A673 (cell line): ENCODE results near the gene CDK5R2. TPM values are rescaled to one million over a fixed set of nuclear protein-coding genes. Genes with fewer than 3 reads are reported as not detected.

ENCODE experiments used
- BruUV-seq: library from RNA; stranded (reverse); fragments of 400-500 nt; replicated peaks from 2 replicates; lab custom pipeline; 2021; lab: Mats Ljungman, UMichigan
- CTCF ChIA-PET: fragments of 300-600 bp; sonication (Branson Sonifier 250); formaldehyde crosslinking; loops from one replicate; lab custom pipeline; 2022; ENCODE audit warnings: antibody characterized with exemption; lab: Charles Lee
- POLR2A ChIA-PET: fragments of 300-600 bp; sonication (Branson Sonifier 250); formaldehyde crosslinking; loops from one replicate; lab custom pipeline; 2022; ENCODE audit warnings: antibody characterized with exemption; ENCODE audit not compliant: low non-redundant PET; lab: Charles Lee
- DNase-seq: peaks from one replicate; pipeline ENCODE4 v3.0.0-alpha.2; 2015; ENCODE audit warnings: low spot score
- H3K27ac ChIP-seq: fragments of 200-600 bp; sonication (generic); 2 replicates; pipeline ENCODE4 v1.5.1; 2016; ENCODE audit warnings: mixed run types, low read depth, mild to moderate bottlenecking, mixed read lengths, antibody characterized with exemption, low read length; ENCODE audit not compliant: poor library complexity, severe bottlenecking
- H3K27me3 ChIP-seq: fragments of 200-600 bp; sonication (generic); replicated peaks from 2 replicates; pipeline ENCODE4 v1.6.1; 2017; ENCODE audit warnings: mixed run types, low read depth, mild to moderate bottlenecking, mixed read lengths, antibody characterized with exemption, low read length; ENCODE audit not compliant: insufficient read depth, poor library complexity
- H3K36me3 ChIP-seq: fragments of 200-600 bp; sonication (generic); 2 replicates; pipeline ENCODE4 v1.6.1; 2016; ENCODE audit warnings: mixed run types, mild to moderate bottlenecking, mixed read lengths, antibody characterized with exemption, low read length; ENCODE audit not compliant: insufficient read depth, poor library complexity, severe bottlenecking
- H3K4me1 ChIP-seq: fragments of 200-600 bp; sonication (generic); 2 replicates; pipeline ENCODE4 v1.6.1; 2017; ENCODE audit warnings: mixed run types, mild to moderate bottlenecking, mixed read lengths, antibody characterized with exemption, low read length; ENCODE audit not compliant: insufficient read depth, poor library complexity, severe bottlenecking
- H3K4me3 ChIP-seq: fragments of 200-600 bp; sonication (generic); 2 replicates; pipeline ENCODE4 v1.5.1; 2016; ENCODE audit warnings: low read depth, mixed run types, mild to moderate bottlenecking, mixed read lengths, low read length; ENCODE audit not compliant: poor library complexity, severe bottlenecking
- H3K9me3 ChIP-seq: fragments of 200-600 bp; sonication (generic); 2 replicates; pipeline ENCODE4 v1.6.1; 2016; ENCODE audit warnings: mixed run types, low read depth, mild to moderate bottlenecking, mixed read lengths, antibody characterized with exemption, low read length; ENCODE audit not compliant: poor library complexity, severe bottlenecking
- CTCF ChIP-seq: fragments of 300-800, 200-600 bp; sonication (generic); conservative IDR thresholded peaks from 2 replicates; pipeline ENCODE4 v1.5.1; 2017; ENCODE audit warnings: low read depth, mild to moderate bottlenecking, antibody characterized with exemption, low read length, moderate library complexity, mixed read lengths
- EZH2 ChIP-seq: fragments of 200-600 bp; sonication (generic); IDR thresholded peaks from 2 replicates; pipeline ENCODE4 v1.6.1; 2017; ENCODE audit warnings: borderline replicate concordance, low read depth, mild to moderate bottlenecking, mixed read lengths, antibody characterized with exemption, low read length; ENCODE audit not compliant: poor library complexity, severe bottlenecking
- intact Hi-C: fragments of 100-400 bp; cut with micrococcal nuclease; formaldehyde crosslinking; loops from one replicate; pipeline ENCODE4 v1.10.0; 2022; ENCODE audit not compliant: unreplicated experiment
- total RNA-seq: library from RNA; stranded (reverse); gene quantifications from 2 replicates; pipeline ENCODE4 v1.2.3, GENCODE V29; 2021

CDK5R2 gene
- total RNA-seq, 1 experiment from 2014 or later: 0.37 TPM

- no peak for TF ChIP-seq EZH2
- TF ChIP-seq CTCF: no peak
- CTCF ChIA-PET: interaction anchor here (0.9 kb wide), 1 partner anchor 25 kb away, joined by 5 read pairs; no protein-coding TSS in a partner anchor
- H3K36me3 ChIP-seq: no peaks in the 10 kb centered on the region
- peaks cover 2% of the 10 kb centered on the region for H3K27me3 ChIP-seq
- POLR2A ChIA-PET: no interaction called here
- no peak overlapping the region for H3K27ac ChIP-seq
- H3K4me3 ChIP-seq: no peak overlapping the region
- H3K9me3 ChIP-seq: no peaks in the 10 kb centered on the region
- H3K4me1 ChIP-seq: peaks cover 2% of the 10 kb centered on the region
- DNase-seq: no peak
- intact Hi-C loops: no loop called here
- no TSS peak for BruUV-seq
Observed at GRCh38 chr2:218954541-218955300, 4.7 kb upstream of the CDK5R2 start.

DNA sequence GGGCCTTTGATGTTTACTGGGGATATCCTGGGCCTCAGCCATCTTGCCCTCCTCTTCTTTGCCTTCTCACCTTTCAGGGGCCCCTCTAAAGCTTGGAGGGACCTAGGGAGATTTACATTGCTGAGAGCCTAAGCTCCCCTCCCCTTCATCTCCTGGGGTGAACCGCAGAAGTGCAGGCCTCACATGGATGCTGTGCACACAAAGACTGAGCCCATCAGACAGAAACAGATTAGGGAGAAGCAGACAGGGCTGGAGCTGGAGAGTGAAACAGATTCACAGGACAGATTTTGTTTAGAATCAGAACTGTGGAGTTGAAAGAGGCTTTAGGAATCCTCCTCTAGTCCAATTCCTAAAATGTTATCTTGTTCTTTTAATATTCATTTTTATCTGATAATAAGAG, 3.4 kb upstream of the CDK5R2 start:
- H3K27me3 ChIP-seq: peaks cover 15% of the 10 kb centered on the region
- intact Hi-C loops: no loop called here
- DNase-seq: no peak
- no peak overlapping the region for H3K4me3 ChIP-seq
- CTCF ChIA-PET: interaction anchor here (0.5 to 0.9 kb wide), 2 partner anchors 15 to 24 kb away, joined by 4 to 5 read pairs; no protein-coding TSS in a partner anchor
- BruUV-seq: no TSS peak
- H3K36me3 ChIP-seq: no peaks in the 10 kb centered on the region
- no peak overlapping the region for H3K27ac ChIP-seq
- H3K4me1 ChIP-seq: peaks cover 12% of the 10 kb centered on the region
- H3K9me3 ChIP-seq: no peaks in the 10 kb centered on the region
- TF ChIP-seq EZH2 (no peak), CTCF (no peak)
- POLR2A ChIA-PET: no interaction called here

GRCh38 chr2:218957671-218958070, 1.8 kb upstream of the CDK5R2 start:
- ChIA-PET CTCF (interaction anchor here (0.8 to 0.9 kb wide), 2 partner anchors 22 to 59 kb away, joined by 3 read pairs; no protein-coding TSS in a partner anchor), POLR2A (no interaction called here)
- intact Hi-C loops: no loop called here
- TF ChIP-seq CTCF (no peak), EZH2 (no peak)
- Histone ChIP-seq H3K36me3 (no peaks in the 10 kb centered on the region), H3K27ac (no peak overlapping the region), H3K4me1 (peaks cover 12% of the 10 kb centered on the region), H3K9me3 (no peaks in the 10 kb centered on the region), H3K27me3 (peaks cover 29% of the 10 kb centered on the region), H3K4me3 (no peak overlapping the region)
- no TSS peak for BruUV-seq
- DNase-seq: no peak
